TTC549 (cell line): Measurements from ENCODE around the gene OR7C2.

ENCODE experiments used
- FAIRE-seq: peaks from 2 replicates; lab custom pipeline; 2012; peaks lifted over from hg19 to GRCh38; lab: Jason Lieb, UNC

Gene OR7C2

DNA sequence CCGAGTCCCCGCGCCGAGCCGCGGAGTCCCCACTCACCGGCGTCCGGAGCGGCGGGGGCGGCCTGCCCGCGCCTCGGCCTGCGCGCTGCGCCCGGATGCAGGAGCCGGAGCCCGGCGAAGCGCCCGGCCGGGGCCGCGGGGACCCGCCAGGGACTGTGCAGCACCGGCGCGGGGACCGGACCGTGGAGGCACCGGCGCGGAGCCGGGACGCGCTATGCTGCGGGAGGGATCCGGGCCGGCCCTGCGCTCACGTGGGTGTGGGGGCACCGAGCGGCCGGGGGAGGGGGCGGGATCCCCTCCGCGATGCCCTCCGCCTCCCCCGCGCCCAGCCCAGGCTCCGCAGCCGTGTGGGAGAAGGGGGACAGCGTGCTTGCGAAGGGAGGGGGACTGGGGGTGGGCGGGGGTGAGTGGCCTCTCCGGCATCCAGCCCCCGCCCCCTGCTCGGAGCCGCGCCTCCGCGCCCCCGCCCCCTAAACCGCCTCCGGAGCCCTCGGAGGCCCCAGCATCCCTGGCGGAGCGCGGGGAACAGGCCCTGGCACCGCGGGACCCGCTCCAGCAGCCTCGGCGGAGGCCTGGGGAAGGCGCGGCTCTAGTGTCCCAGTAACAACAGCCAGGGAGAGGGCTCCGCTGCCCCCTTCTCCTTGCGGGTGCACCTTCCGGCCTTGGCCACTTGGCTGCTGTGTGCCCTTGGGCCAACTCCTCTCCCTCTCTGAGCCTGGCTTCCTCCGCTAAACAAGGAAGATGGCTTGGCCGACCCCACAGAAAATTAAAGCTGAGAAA, 38.4 kb downstream of the OR7C2 start, which contains the start of gene SLC1A6:
SLC1A6 (minus strand) TSS at position 389 of the 780 bp plus-strand sequence. CDS start 6,954 bp downstream, outside the sequence.
- no peak for FAIRE-seq

DNA sequence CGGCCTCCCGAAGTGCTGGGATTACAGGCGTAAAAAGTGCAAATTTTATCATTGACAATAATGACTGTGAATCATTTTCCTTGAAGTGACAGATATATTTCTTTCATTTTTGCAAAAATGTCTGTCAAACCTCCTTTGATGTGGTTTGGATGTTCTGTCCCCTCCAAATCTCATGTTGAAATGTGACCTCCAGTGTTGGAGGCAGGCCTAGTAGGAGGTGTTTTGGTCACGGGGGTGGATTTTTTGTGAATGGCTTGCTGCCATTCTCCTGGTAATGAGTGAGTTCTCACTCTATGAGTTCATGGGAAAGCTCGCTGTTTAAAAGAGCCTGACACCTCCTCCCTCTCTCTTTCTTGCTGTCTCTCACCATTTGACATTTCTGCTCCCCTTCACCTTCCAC, 43.8 kb downstream of the OR7C2 start:
- no peak for FAIRE-seq
